ENCODE measurements around the gene KLF15. TPM values are rescaled to one million over a fixed set of nuclear protein-coding genes. Genes with fewer than 3 reads are reported as not detected.

KLF15 gene
- total and polyA plus RNA-seq, 2 of the 8 experiments (the other 6 are each of a cell fraction or from before 2014, with no cell fraction given): 15.7 to 19.5 TPM

DNA sequence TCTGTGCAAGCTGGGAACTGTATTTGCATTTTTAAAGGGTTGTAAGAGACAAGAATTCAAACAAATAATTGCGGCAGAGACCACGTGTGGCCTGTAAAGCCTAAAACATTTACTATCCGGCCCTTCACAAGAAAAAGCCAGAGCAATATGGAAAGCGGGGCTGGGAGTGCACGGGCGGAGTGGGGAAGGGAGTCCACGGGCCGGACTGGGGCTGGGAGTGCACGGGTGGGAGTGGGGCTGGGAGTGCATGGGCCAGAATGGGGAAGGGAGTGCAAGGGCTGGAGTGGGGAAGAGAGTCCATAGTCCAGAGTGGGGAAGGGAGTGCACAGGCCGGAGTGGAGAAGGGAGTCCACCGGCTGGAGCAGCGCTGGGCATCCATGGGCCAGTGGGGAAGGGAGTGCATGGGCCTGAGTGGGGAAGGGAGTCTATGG is 41.2 kb downstream of the KLF15 start:
- H4K5ac ChIP-seq (ENCODE audit: insufficient read length, low read depth, low read length): no peak overlapping the region
- no peak overlapping the region for H2BK120ac ChIP-seq (replicated peaks; ENCODE audit: low read depth, low read length)
- H4K91ac ChIP-seq (replicated peaks; ENCODE audit: insufficient read length, low read length): no peak overlapping the region
- no peak overlapping the region for H3K9ac ChIP-seq (replicated peaks in 1 of 4; ENCODE audit: extremely low read depth in 1 of 4, low read depth in 3 of 4, low read length in 3 of 4)
- H3K4me1 ChIP-seq (replicated peaks in 1 of 4; ENCODE audit: control insufficient read depth in 3 of 4, insufficient read depth in 4 of 4, low read length in 3 of 4): peaks cover 0 to 12% (median 5%) of the 10 kb centered on the region in 4 experiments; a peak in 5 of 7 replicates
- no peaks in the 10 kb centered on the region; a peak in 1 of 7 replicates for H3K27me3 ChIP-seq (replicated peaks in 1 of 4; ENCODE audit: control insufficient read depth in 3 of 4, extremely low read depth in 1 of 4, insufficient read depth in 3 of 4, low read length in 3 of 4)
- H2BK12ac ChIP-seq (ENCODE audit: low read depth, low read length): peak overlapping the region; percentile 87; the same call in 1 of the 2 replicates
- ChIA-PET POLR2A (ENCODE audit: partially characterized antibody) (no interaction called here), CTCF (ENCODE audit: partially characterized antibody) (no interaction called here)
- H3K56ac ChIP-seq (replicated peaks; ENCODE audit: insufficient read length, low read depth, low read length): no peak overlapping the region
- H3K79me1 ChIP-seq (ENCODE audit: low read depth, low read length): no peaks in the 10 kb centered on the region
- no peak overlapping the region; the same call in 1 of the 2 replicates for H2BK20ac ChIP-seq (ENCODE audit: low read length)
- H3K9me3 ChIP-seq (ENCODE audit: insufficient read depth in 2 of 2, low read depth in 1 of 2, low read length in 1 of 2): peaks cover 0 to 3% of the 10 kb centered on the region in 2 experiments; a peak in 1 of 4 replicates
- peak in 1 of 2 experiments; percentile 39 for DNase-seq (ENCODE audit: low read depth in 1 of 2, low spot score in 2 of 2)
- peak overlapping the region; percentile 79; the same call in 1 of the 2 replicates for H3K18ac ChIP-seq (ENCODE audit: extremely low read depth, low read length)
- no peak overlapping the region for H2AK5ac ChIP-seq (ENCODE audit: low read depth, low read length)
- no peak overlapping the region for H3K4me3 ChIP-seq (ENCODE audit: extremely low read depth in 1 of 4, insufficient read depth in 2 of 4, low read depth in 3 of 4, low read length in 4 of 4)
- no peak overlapping the region for H3K4ac ChIP-seq (replicated peaks; ENCODE audit: insufficient read length, low read depth, low read length)
- WGBS, 2 experiments (ENCODE audit: extremely low coverage in 1 of 2, insufficient coverage in 1 of 2, insufficient read length in 1 of 2, insufficient replicate concordance in 2 of 2, low coverage in 1 of 2, low lambda C conversion rate in 2 of 2, missing lambda C conversion rate in 1 of 2): 70% methylated on average over 10 of the region's 12 CpGs; no CpG with 5 or more reads in 1 of the 2 experiments
- H2AFZ ChIP-seq (ENCODE audit: low read length): no peak overlapping the region
- H3K27ac ChIP-seq (ENCODE audit: low read depth, low read length): no peak overlapping the region
- H3K14ac ChIP-seq (ENCODE audit: insufficient read length): no peak overlapping the region
- H3K4me2 ChIP-seq (ENCODE audit: insufficient read depth in 1 of 2, low read depth in 2 of 2, low read length in 2 of 2): 0 out of 4 replicates have a peak overlapping the region, but pooled peaks of 1 of the 2 experiments have one; percentile 0
- H4K20me1 ChIP-seq (replicated peaks in 1 of 2; ENCODE audit: control insufficient read depth in 1 of 2, insufficient read depth in 2 of 2, low read length in 2 of 2): no peaks in the 10 kb centered on the region
- H3K23ac ChIP-seq (ENCODE audit: insufficient read length): no peak overlapping the region
- no peak for FAIRE-seq
- H3K79me2 ChIP-seq (ENCODE audit: control insufficient read depth in 1 of 2, insufficient read depth in 2 of 2, low read length in 2 of 2): no peaks in the 10 kb centered on the region
- no peaks in the 10 kb centered on the region for H3K36me3 ChIP-seq (ENCODE audit: control insufficient read depth in 2 of 4, insufficient read depth in 4 of 4, low read length in 3 of 4)
- H4K8ac ChIP-seq (ENCODE audit: extremely low read depth, insufficient read depth, low read length): peak overlapping the region; percentile 90
- H2BK15ac ChIP-seq (ENCODE audit: low read length): peak overlapping the region; percentile 72; the same call in 1 of the 2 replicates
- peak overlapping the region; percentile 75; the same call in 1 of the 2 replicates for H2BK5ac ChIP-seq (ENCODE audit: low read depth, low read length)
- H3K23me2 ChIP-seq (ENCODE audit: low read depth, low read length): no peaks in the 10 kb centered on the region
- no peak for TF ChIP-seq RBBP5 (IDR thresholded peaks at IDR 0.05; ENCODE audit: borderline replicate concordance, low read depth, low read length)
- TF ChIP-seq, protein P1, sequence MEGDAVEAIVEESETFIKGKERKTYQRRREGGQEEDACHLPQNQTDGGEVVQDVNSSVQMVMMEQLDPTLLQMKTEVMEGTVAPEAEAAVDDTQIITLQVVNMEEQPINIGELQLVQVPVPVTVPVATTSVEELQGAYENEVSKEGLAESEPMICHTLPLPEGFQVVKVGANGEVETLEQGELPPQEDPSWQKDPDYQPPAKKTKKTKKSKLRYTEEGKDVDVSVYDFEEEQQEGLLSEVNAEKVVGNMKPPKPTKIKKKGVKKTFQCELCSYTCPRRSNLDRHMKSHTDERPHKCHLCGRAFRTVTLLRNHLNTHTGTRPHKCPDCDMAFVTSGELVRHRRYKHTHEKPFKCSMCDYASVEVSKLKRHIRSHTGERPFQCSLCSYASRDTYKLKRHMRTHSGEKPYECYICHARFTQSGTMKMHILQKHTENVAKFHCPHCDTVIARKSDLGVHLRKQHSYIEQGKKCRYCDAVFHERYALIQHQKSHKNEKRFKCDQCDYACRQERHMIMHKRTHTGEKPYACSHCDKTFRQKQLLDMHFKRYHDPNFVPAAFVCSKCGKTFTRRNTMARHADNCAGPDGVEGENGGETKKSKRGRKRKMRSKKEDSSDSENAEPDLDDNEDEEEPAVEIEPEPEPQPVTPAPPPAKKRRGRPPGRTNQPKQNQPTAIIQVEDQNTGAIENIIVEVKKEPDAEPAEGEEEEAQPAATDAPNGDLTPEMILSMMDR (IDR thresholded peaks at IDR 0.05; ENCODE audit: control extremely low read depth in 1 of 3, insufficient read depth in 1 of 3, low read depth in 1 of 3, low read length in 3 of 3): no peak
- no peak for TF ChIP-seq CHD1 (IDR thresholded peaks at IDR 0.05; ENCODE audit: low read depth, low read length)
- TF ChIP-seq, protein P2, sequence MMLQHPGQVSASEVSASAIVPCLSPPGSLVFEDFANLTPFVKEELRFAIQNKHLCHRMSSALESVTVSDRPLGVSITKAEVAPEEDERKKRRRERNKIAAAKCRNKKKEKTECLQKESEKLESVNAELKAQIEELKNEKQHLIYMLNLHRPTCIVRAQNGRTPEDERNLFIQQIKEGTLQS (IDR thresholded peaks at IDR 0.05; ENCODE audit: insufficient read depth, low read depth, low read length): no peak
- TF ChIP-seq RNF2 (IDR thresholded peaks at IDR 0.05; ENCODE audit: borderline replicate concordance, low read depth, low read length, missing control alignments, poor library complexity, severe bottlenecking): no peak
- TF ChIP-seq, protein P3, sequence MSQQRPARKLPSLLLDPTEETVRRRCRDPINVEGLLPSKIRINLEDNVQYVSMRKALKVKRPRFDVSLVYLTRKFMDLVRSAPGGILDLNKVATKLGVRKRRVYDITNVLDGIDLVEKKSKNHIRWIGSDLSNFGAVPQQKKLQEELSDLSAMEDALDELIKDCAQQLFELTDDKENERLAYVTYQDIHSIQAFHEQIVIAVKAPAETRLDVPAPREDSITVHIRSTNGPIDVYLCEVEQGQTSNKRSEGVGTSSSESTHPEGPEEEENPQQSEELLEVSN (IDR thresholded peaks at IDR 0.05): no peak
- TF ChIP-seq CBX5 (IDR thresholded peaks at IDR 0.05; ENCODE audit: low read depth, low read length): no peak
- TF ChIP-seq HDAC6 (IDR thresholded peaks at IDR 0.05; ENCODE audit: low read depth, low read length): no peak

Data from H1 (cell line).